Suprapubic skin (tissue), 4 donors: ENCODE results near the gene SOS2. TPM values are rescaled to one million over a fixed set of nuclear protein-coding genes. Genes with fewer than 3 reads are reported as not detected.

ENCODE experiments used
- DNase-seq, 2 donors: peaks; one replicate each; pipeline ENCODE4 v3.0.0-alpha.2; 2019; ENCODE audit warnings: low spot score in 2 of 2
- H3K27ac ChIP-seq: fragments of 200-600 bp; sonication (generic); one replicate; pipeline ENCODE4 v1.5.1; 2019
- H3K27me3 ChIP-seq: fragments of 200-600 bp; sonication (generic); one replicate; pipeline ENCODE4 v1.5.1; 2019
- H3K36me3 ChIP-seq: fragments of 200-600 bp; sonication (generic); one replicate; pipeline ENCODE4 v1.5.1; 2019
- H3K4me1 ChIP-seq: fragments of 200-600 bp; sonication (generic); one replicate; pipeline ENCODE4 v1.5.1; 2019
- H3K4me3 ChIP-seq: fragments of 200-600 bp; sonication (generic); one replicate; pipeline ENCODE4 v1.5.1; 2019; ENCODE audit warnings: mild to moderate bottlenecking
- H3K9me3 ChIP-seq: fragments of 200-600 bp; sonication (generic); one replicate; pipeline ENCODE4 v1.5.1; 2019
- CTCF ChIP-seq, 2 donors: fragments of 200-600 bp in 1 of 2; fragments of 450-650 bp in 1 of 2; sonication (generic) in 1 of 2; IDR thresholded peaks; one replicate each; pipeline ENCODE4 v1.5.1; 2016 to 2019; ENCODE audit warnings: antibody characterized with exemption in 2 of 2, mild to moderate bottlenecking in 1 of 2, moderate library complexity in 1 of 2
- EP300 ChIP-seq: sonication (generic); formaldehyde crosslinking; IDR thresholded peaks from one replicate; pipeline ENCODE4 v1.6.1; 2017; ENCODE audit warnings: antibody characterized with exemption
- POLR2A ChIP-seq, 2 donors: fragments of 450-650 bp; IDR thresholded peaks; one replicate each; pipeline ENCODE4 v1.6.1; 2017; ENCODE audit warnings: antibody characterized with exemption in 2 of 2, mild to moderate bottlenecking in 2 of 2, moderate library complexity in 2 of 2
- POLR2AphosphoS5 ChIP-seq, 3 donors: sonication (generic); formaldehyde crosslinking; IDR thresholded peaks; one replicate each; pipeline ENCODE4 v1.6.1; 2017; ENCODE audit warnings: antibody characterized with exemption in 3 of 3
- WGBS: methylation state at CpG from one replicate; pipeline ENCODE4 v1.1.5; 2018; 5-methylcytosine and 5-hydroxymethylcytosine counted together
- total RNA-seq, 4 donors: library from RNA; depleted of rRNA; stranded (reverse); fragments of >200 nt; gene quantifications; one replicate each; pipeline ENCODE4 v1.1.0, GENCODE V29; 2016

Gene SOS2
- total RNA-seq, 4 donors from 2014 or later, result 22.5 to 40.8 (median 30.4) TPM

GRCh38 chr14:50103558-50103957 lies 127.8 kb downstream of the SOS2 start:
- Histone ChIP-seq H3K27me3 (no peaks in the 10 kb centered on the region), H3K4me1 (peaks cover 8% of the 10 kb centered on the region), H3K27ac (no peak overlapping the region), H3K9me3 (no peaks in the 10 kb centered on the region), H3K4me3 (no peak overlapping the region), H3K36me3 (peaks cover 7% of the 10 kb centered on the region)
- TF ChIP-seq EP300, result no peak
- TF ChIP-seq POLR2AphosphoS5 (IDR thresholded peaks at IDR 0.05), result no peak
- no peak for TF ChIP-seq CTCF (IDR thresholded peaks at IDR 0.05)
- no peak for TF ChIP-seq POLR2A (IDR thresholded peaks at IDR 0.05)
- WGBS, result 89% methylated on average over 6 of the region's 6 CpGs
- no peak for DNase-seq

- H3K4me1 ChIP-seq, result peaks cover 7% of the 10 kb centered on the region
- no peak overlapping the region for H3K27ac ChIP-seq
- no peaks in the 10 kb centered on the region for H3K9me3 ChIP-seq
- TF ChIP-seq EP300 (no peak), CTCF (IDR thresholded peaks at IDR 0.05) (no peak), POLR2A (IDR thresholded peaks at IDR 0.05) (no peak), POLR2AphosphoS5 (IDR thresholded peaks at IDR 0.05) (no peak)
- H3K36me3 ChIP-seq, result no peaks in the 10 kb centered on the region
- H3K27me3 ChIP-seq, result no peaks in the 10 kb centered on the region
- 68% methylated on average over 7 of the region's 7 CpGs for WGBS
- no peak for DNase-seq
- H3K4me3 ChIP-seq, result no peak overlapping the region
Observed at GRCh38 chr14:50101417-50101816, 130.0 kb downstream of the SOS2 start.

- Histone ChIP-seq H3K4me1 (peaks cover 10% of the 10 kb centered on the region), H3K27me3 (no peaks in the 10 kb centered on the region), H3K4me3 (no peak overlapping the region), H3K9me3 (no peaks in the 10 kb centered on the region), H3K27ac (no peak overlapping the region), H3K36me3 (no peaks in the 10 kb centered on the region)
- TF ChIP-seq CTCF (IDR thresholded peaks at IDR 0.05), result no peak
- no peak for TF ChIP-seq POLR2AphosphoS5 (IDR thresholded peaks at IDR 0.05)
- no peak for TF ChIP-seq POLR2A (IDR thresholded peaks at IDR 0.05)
- no peak for TF ChIP-seq EP300
- 86% methylated on average over 2 of the region's 2 CpGs for whole genome bisulfite sequencing
- no peak for DNase-seq
Observed at GRCh38 chr14:50100805-50101204, 130.6 kb downstream of the SOS2 start.

GRCh38 chr14:50099335-50099734 lies 132.0 kb downstream of the SOS2 start:
- H3K27ac ChIP-seq, result no peak overlapping the region
- 79% methylated on average over 4 of the region's 4 CpGs for WGBS
- no peaks in the 10 kb centered on the region for H3K9me3 ChIP-seq

GRCh38 chr14:50095895-50096294 lies 135.5 kb downstream of the SOS2 start:
- no peaks in the 10 kb centered on the region for H3K36me3 ChIP-seq
- H3K4me1 ChIP-seq, result peaks cover 6% of the 10 kb centered on the region
- no peaks in the 10 kb centered on the region for H3K27me3 ChIP-seq
- TF ChIP-seq POLR2A (IDR thresholded peaks at IDR 0.05) (no peak), POLR2AphosphoS5 (IDR thresholded peaks at IDR 0.05) (no peak), CTCF (IDR thresholded peaks at IDR 0.05) (no peak), EP300 (no peak)
- WGBS, result 43% methylated on average over 1 of the region's 1 CpG
- no peak for DNase-seq
- H3K9me3 ChIP-seq, result no peaks in the 10 kb centered on the region
- no peak overlapping the region for H3K4me3 ChIP-seq
- no peak overlapping the region for H3K27ac ChIP-seq

More at GRCh38 chr14:50099335-50099734, 132.0 kb downstream of the SOS2 start:
- no peak for DNase-seq
- Histone ChIP-seq H3K36me3 (no peaks in the 10 kb centered on the region), H3K27me3 (no peaks in the 10 kb centered on the region), H3K4me1 (peaks cover 6% of the 10 kb centered on the region), H3K4me3 (no peak overlapping the region)
- TF ChIP-seq POLR2AphosphoS5 (IDR thresholded peaks at IDR 0.05) (no peak), CTCF (IDR thresholded peaks at IDR 0.05) (no peak)
